AG08395 (cell line): ENCODE results near the gene CCNYL1.

ENCODE experiments used
- DNase-seq: peaks from one replicate; pipeline ENCODE4 v3.0.0; 2012; ENCODE audit warnings: mixed read lengths, low spot score

CCNYL1 gene

GRCh38 chr2:207766041-207766551 lies 54.7 kb downstream of the CCNYL1 start:
- DNase-seq, result no peak

GRCh38 chr2:207766697-207767460 lies 55.4 kb downstream of the CCNYL1 start:
- no peak for DNase-seq

- DNase-seq, result no peak
Observed at GRCh38 chr2:207767461-207768167, 56.2 kb downstream of the CCNYL1 start.

- DNase-seq, result no peak
Observed at GRCh38 chr2:207768168-207768865, 56.9 kb downstream of the CCNYL1 start.

- DNase-seq, result peak; percentile 27
Observed at GRCh38 chr2:207768866-207769596, 57.6 kb downstream of the CCNYL1 start.

- DNase-seq, result peak; percentile 18
Observed at GRCh38 chr2:207770602-207771404, 59.4 kb downstream of the CCNYL1 start.

- no peak for DNase-seq
Observed at GRCh38 chr2:207771421-207771820, 60.0 kb downstream of the CCNYL1 start.

- no peak for DNase-seq
Observed at GRCh38 chr2:207772081-207772843, 60.8 kb downstream of the CCNYL1 start.

GRCh38 chr2:207772844-207773205 lies 61.4 kb downstream of the CCNYL1 start:
- DNase-seq, result no peak

GRCh38 chr2:207775473-207775872 lies 64.0 kb downstream of the CCNYL1 start:
- DNase-seq, result no peak

GRCh38 chr2:207777124-207777523 lies 65.7 kb downstream of the CCNYL1 start:
- no peak for DNase-seq

- no peak for DNase-seq
Observed at GRCh38 chr2:207778298-207778882, 67.0 kb downstream of the CCNYL1 start.

GRCh38 chr2:207779523-207779922 lies 68.1 kb downstream of the CCNYL1 start:
- DNase-seq, result no peak

GRCh38 chr2:207782238-207783030 lies 71.0 kb downstream of the CCNYL1 start:
- no peak for DNase-seq

GRCh38 chr2:207783514-207783913 lies 72.1 kb downstream of the CCNYL1 start:
- DNase-seq, result no peak

- DNase-seq, result no peak
Observed at GRCh38 chr2:207784898-207785297, 73.5 kb downstream of the CCNYL1 start.

GRCh38 chr2:207787017-207787416 lies 75.6 kb downstream of the CCNYL1 start:
- no peak for DNase-seq

- no peak for DNase-seq
Observed at GRCh38 chr2:207787800-207788199, 76.4 kb downstream of the CCNYL1 start.

GRCh38 chr2:207790898-207791297 lies 79.5 kb downstream of the CCNYL1 start:
- DNase-seq, result no peak
